ENCODE results near the gene FZD7. TPM values are rescaled to one million over a fixed set of nuclear protein-coding genes. Genes with fewer than 3 reads are reported as not detected.
A peak's percentile ranks its signal among the peaks of the same experiment; 100 is the strongest.

Gene FZD7
- total and polyA plus RNA-seq, 2 of the 8 experiments (the other 6 are each of a cell fraction or from before 2014, with no cell fraction given) = 176 to 246 TPM

DNA sequence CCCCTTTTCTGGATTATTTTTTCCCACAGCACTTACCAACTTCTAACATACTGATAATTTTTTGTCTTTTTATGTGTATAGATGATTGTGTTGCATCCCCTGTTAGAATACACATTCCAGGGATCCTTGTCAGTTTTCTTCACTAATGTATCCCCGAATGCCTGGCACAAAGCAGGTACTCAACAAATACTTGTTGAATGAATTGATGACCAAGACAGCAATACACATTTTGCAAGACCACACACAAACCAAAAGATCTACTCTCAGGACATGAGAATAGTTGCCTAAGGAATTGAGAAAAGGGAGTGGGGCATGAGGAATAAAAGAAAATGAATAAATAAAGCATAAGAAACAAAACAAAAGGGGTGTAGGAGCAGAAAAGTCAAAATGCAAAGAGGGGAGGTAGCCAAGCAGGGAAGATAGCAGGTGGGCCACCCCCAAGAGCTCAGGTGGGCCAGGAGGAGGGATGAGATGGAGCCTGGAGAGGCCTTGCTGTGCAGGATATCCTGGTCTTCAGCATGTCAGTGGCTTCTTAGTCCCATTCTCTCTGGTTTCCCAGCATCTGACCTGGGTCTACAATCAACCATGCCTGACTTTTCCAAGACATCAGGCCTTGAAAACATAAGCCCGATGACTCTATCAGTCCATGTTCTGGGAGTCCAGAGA is 38.5 kb upstream of the FZD7 start:
- no peaks in the 10 kb centered on the region; a peak in 1 of 7 replicates for H3K27me3 ChIP-seq (replicated peaks in 1 of 4; ENCODE audit: control insufficient read depth in 3 of 4, extremely low read depth in 1 of 4, insufficient read depth in 3 of 4, low read length in 3 of 4)
- H3K4me2 ChIP-seq (ENCODE audit: insufficient read depth in 1 of 2, low read depth in 2 of 2, low read length in 2 of 2) = peak overlapping the region; percentile 54 to 63; a peak in 3 of 4 replicates
- H3K4me1 ChIP-seq (replicated peaks in 1 of 4; ENCODE audit: control insufficient read depth in 3 of 4, insufficient read depth in 4 of 4, low read length in 3 of 4) = peaks cover 9 to 24% (median 22%) of the 10 kb centered on the region in 4 experiments
- H3K79me1 ChIP-seq (ENCODE audit: low read depth, low read length) = no peaks in the 10 kb centered on the region
- H4K20me1 ChIP-seq (replicated peaks in 1 of 2; ENCODE audit: control insufficient read depth in 1 of 2, insufficient read depth in 2 of 2, low read length in 2 of 2) = no peaks in the 10 kb centered on the region
- no peak overlapping the region for H3K23ac ChIP-seq (ENCODE audit: insufficient read length)
- TF ChIP-seq EGR1 (IDR thresholded peaks at IDR 0.05; ENCODE audit: borderline replicate concordance, low read depth, low read length) (no peak), NRF1 (IDR thresholded peaks at IDR 0.05; ENCODE audit: low read depth, low read length) (no peak), NANOG (IDR thresholded peaks at IDR 0.05; ENCODE audit: insufficient read depth, low read depth, low read length, poor library complexity, severe bottlenecking) (no peak)
- no peak for FAIRE-seq
- no peak overlapping the region for H2BK15ac ChIP-seq (ENCODE audit: low read length)
- H2BK120ac ChIP-seq (replicated peaks; ENCODE audit: low read depth, low read length) = peak overlapping the region; percentile 14
- H4K5ac ChIP-seq (ENCODE audit: insufficient read length, low read depth, low read length) = no peak overlapping the region
- POLR2A ChIA-PET (ENCODE audit: partially characterized antibody) = interaction anchor here (1.2 to 5.6 kb wide), 13 partner anchors 10 to 46 kb away, joined by 3 to 49 read pairs (median 7); partner anchors contain the start of gene FZD7
- WGBS, 2 experiments (ENCODE audit: extremely low coverage in 1 of 2, insufficient coverage in 1 of 2, insufficient read length in 1 of 2, insufficient replicate concordance in 2 of 2, low coverage in 1 of 2, low lambda C conversion rate in 2 of 2, missing lambda C conversion rate in 1 of 2) = 67% methylated on average over 2 of the region's 2 CpGs; no CpG with 5 or more reads in 1 of the 2 experiments
- peaks cover 4% of the 10 kb centered on the region; the same call in 1 of the 2 replicates for H3K23me2 ChIP-seq (ENCODE audit: low read depth, low read length)
- peak overlapping the region; percentile 87 for H2BK20ac ChIP-seq (ENCODE audit: low read length)
- peak overlapping the region; percentile 45 for H4K91ac ChIP-seq (replicated peaks; ENCODE audit: insufficient read length, low read length)
- H3K79me2 ChIP-seq (ENCODE audit: control insufficient read depth in 1 of 2, insufficient read depth in 2 of 2, low read length in 2 of 2) = no peaks in the 10 kb centered on the region
- peak overlapping the region; percentile 83; the same call in 1 of the 2 replicates for H2BK5ac ChIP-seq (ENCODE audit: low read depth, low read length)
- no peak overlapping the region for H3K9ac ChIP-seq (replicated peaks in 1 of 4; ENCODE audit: extremely low read depth in 1 of 4, low read depth in 3 of 4, low read length in 3 of 4)
- H3K9me3 ChIP-seq (ENCODE audit: insufficient read depth in 2 of 2, low read depth in 1 of 2, low read length in 1 of 2) = no peaks in the 10 kb centered on the region
- peak overlapping the region; percentile 26; the same call in 1 of the 2 replicates for H3K18ac ChIP-seq (ENCODE audit: extremely low read depth, low read length)
- no peaks in the 10 kb centered on the region for H3K36me3 ChIP-seq (ENCODE audit: control insufficient read depth in 2 of 4, insufficient read depth in 4 of 4, low read length in 3 of 4)
- peak overlapping the region; percentile 94; the same call in 1 of the 2 replicates for H2AK5ac ChIP-seq (ENCODE audit: low read depth, low read length)
- no peak overlapping the region for H3K56ac ChIP-seq (replicated peaks; ENCODE audit: insufficient read length, low read depth, low read length)
- H2BK12ac ChIP-seq (ENCODE audit: low read depth, low read length) = peak overlapping the region; percentile 7; the same call in 1 of the 2 replicates
- no peak overlapping the region for H3K14ac ChIP-seq (ENCODE audit: insufficient read length)
- CTCF ChIA-PET (ENCODE audit: partially characterized antibody) = no interaction called here
- no peak for DNase-seq (ENCODE audit: low read depth in 1 of 2, low spot score in 2 of 2)
- H4K8ac ChIP-seq (ENCODE audit: extremely low read depth, insufficient read depth, low read length) = no peak overlapping the region
- H3K4me3 ChIP-seq (ENCODE audit: extremely low read depth in 1 of 4, insufficient read depth in 2 of 4, low read depth in 3 of 4, low read length in 4 of 4) = 0 out of 8 replicates have a peak overlapping the region, but pooled peaks of 1 of the 4 experiments have one; percentile 20
- H3K4ac ChIP-seq (replicated peaks; ENCODE audit: insufficient read length, low read depth, low read length) = peak overlapping the region; percentile 76
- peak overlapping the region; percentile 55 for H3K27ac ChIP-seq (ENCODE audit: low read depth, low read length)
- no peak overlapping the region for H2AFZ ChIP-seq (ENCODE audit: low read length)

All from H1 (cell line).